ENCODE measurements around the gene FREM2. TPM values are rescaled to one million over a fixed set of nuclear protein-coding genes. Genes with fewer than 3 reads are reported as not detected.

FREM2 gene
- total RNA-seq, 4 donors from 2014 or later: 0.06 to 0.19 (median 0.13) TPM; not detected in 1

DNA sequence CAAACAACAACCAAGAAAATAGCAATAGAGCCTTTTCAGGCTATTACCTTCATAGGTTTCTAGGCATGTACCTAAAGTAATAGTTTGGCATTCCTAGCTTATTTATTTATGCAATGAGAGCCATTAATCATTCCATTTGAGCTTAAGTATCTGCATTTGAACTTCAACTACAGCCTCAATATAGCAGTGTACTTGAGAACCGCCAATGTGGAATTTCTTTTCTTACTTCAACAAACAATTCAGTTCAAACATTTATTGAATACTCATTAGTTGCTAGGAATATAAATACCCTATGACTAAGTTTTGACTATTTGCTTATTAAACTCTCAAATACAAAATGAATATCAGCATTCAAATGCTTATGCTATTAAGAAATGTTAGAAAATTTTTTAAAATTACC is 38.0 kb upstream of the FREM2 start:
- no peak for TF ChIP-seq POLR2A (IDR thresholded peaks at IDR 0.05)
- Histone ChIP-seq H3K27ac (no peak overlapping the region), H3K9me3 (no peaks in the 10 kb centered on the region), H3K4me3 (no peak overlapping the region), H3K36me3 (no peaks in the 10 kb centered on the region), H3K27me3 (no peaks in the 10 kb centered on the region), H3K4me1 (no peaks in the 10 kb centered on the region)
- 68 to 72% methylated on average over 1 of the region's 1 CpG for WGBS, 2 donors
- no peak for DNase-seq
- intact Hi-C loops (cut with DNase I): no loop called here

GRCh38 chr13:38656699-38657098 is 30.2 kb upstream of the FREM2 start:
- no peaks in the 10 kb centered on the region for H3K4me1 ChIP-seq
- no peak for DNase-seq
- no peaks in the 10 kb centered on the region for H3K36me3 ChIP-seq
- WGBS, 2 donors: 64 to 77% methylated on average over 2 of the region's 2 CpGs
- intact Hi-C loops (cut with DNase I): no loop called here
- no peak overlapping the region for H3K27ac ChIP-seq
- no peaks in the 10 kb centered on the region for H3K27me3 ChIP-seq
- TF ChIP-seq, protein P1, sequence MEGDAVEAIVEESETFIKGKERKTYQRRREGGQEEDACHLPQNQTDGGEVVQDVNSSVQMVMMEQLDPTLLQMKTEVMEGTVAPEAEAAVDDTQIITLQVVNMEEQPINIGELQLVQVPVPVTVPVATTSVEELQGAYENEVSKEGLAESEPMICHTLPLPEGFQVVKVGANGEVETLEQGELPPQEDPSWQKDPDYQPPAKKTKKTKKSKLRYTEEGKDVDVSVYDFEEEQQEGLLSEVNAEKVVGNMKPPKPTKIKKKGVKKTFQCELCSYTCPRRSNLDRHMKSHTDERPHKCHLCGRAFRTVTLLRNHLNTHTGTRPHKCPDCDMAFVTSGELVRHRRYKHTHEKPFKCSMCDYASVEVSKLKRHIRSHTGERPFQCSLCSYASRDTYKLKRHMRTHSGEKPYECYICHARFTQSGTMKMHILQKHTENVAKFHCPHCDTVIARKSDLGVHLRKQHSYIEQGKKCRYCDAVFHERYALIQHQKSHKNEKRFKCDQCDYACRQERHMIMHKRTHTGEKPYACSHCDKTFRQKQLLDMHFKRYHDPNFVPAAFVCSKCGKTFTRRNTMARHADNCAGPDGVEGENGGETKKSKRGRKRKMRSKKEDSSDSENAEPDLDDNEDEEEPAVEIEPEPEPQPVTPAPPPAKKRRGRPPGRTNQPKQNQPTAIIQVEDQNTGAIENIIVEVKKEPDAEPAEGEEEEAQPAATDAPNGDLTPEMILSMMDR (IDR thresholded peaks at IDR 0.05): no peak
- no peak for TF ChIP-seq POLR2A (IDR thresholded peaks at IDR 0.05)
- H3K9me3 ChIP-seq: no peaks in the 10 kb centered on the region
- no peak overlapping the region for H3K4me3 ChIP-seq

DNA sequence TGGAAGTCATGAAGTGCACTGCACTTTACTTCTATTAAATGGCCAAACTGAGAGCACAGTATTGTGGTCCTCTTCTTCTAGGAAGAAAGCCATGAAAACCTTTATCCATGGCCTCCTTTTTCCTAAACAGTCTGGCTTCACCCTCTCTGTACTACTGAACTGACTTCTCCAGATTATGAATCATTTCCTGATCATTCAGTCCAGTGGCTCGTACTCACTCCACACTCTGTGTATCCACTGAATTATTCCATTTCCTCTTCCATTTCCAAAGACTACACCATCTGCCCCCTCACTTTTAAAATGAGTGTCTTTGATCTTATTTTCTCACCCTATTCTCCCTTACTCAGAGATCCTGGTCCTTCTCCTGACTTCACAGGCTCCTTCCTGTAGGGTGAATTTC is 29.7 kb upstream of the FREM2 start:
- WGBS, 2 donors: 19 to 35% methylated on average over 1 of the region's 1 CpG
- no peaks in the 10 kb centered on the region for H3K4me1 ChIP-seq
- intact Hi-C loops (cut with DNase I): no loop called here

GRCh38 chr13:38658906-38659305 is 28.0 kb upstream of the FREM2 start:
- no peak overlapping the region for H3K4me3 ChIP-seq
- H3K27me3 ChIP-seq: no peaks in the 10 kb centered on the region
- H3K4me1 ChIP-seq: no peaks in the 10 kb centered on the region
- no peak for DNase-seq
- H3K36me3 ChIP-seq: no peaks in the 10 kb centered on the region
- TF ChIP-seq, protein P1 (IDR thresholded peaks at IDR 0.05): no peak
- no peak for TF ChIP-seq POLR2A (IDR thresholded peaks at IDR 0.05)
- H3K9me3 ChIP-seq: no peaks in the 10 kb centered on the region
- intact Hi-C loops (cut with DNase I): no loop called here
- 48 to 72% methylated on average over 1 of the region's 1 CpG for WGBS, 2 donors
- no peak overlapping the region for H3K27ac ChIP-seq

More for the DNA sequence above, 29.7 kb upstream of the FREM2 start:
- Histone ChIP-seq H3K4me3 (no peak overlapping the region), H3K36me3 (no peaks in the 10 kb centered on the region), H3K9me3 (no peaks in the 10 kb centered on the region), H3K27ac (no peak overlapping the region), H3K27me3 (no peaks in the 10 kb centered on the region)
- DNase-seq: no peak
- TF ChIP-seq, protein P1 (IDR thresholded peaks at IDR 0.05): no peak
- TF ChIP-seq POLR2A (IDR thresholded peaks at IDR 0.05): no peak

DNA sequence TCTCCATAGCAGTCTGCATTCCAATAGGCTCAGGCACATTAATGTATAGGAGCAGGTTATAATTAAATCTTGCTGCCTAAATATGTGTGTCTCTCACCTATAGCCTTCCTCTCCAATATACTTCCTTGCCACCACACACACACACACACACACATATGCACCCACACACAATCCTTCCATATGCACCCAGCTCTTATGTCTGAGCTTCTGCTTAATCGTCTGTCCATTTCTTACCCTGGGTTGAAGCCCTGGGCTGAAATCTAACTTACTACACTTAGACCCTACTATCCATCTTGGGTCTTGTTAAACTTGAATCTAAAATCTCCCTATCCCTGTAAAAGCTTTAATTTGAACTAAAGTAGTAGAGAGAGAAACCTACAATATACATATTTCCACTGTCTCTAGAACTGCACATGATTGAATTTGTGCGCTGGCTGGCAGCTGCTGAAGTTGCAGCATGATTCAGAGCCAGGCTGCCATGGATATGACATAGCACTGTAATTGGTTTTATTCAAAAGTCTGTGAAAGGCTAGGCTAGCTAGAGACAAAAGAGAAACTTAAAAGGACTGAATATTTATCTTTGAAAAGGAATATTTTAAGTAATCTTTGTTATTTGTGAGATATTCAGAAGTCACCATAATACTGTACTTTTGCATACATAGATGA is 25.7 kb upstream of the FREM2 start:
- no peaks in the 10 kb centered on the region for H3K4me1 ChIP-seq
- no peak for TF ChIP-seq POLR2A (IDR thresholded peaks at IDR 0.05)
- TF ChIP-seq, protein P1 (IDR thresholded peaks at IDR 0.05): no peak
- no peaks in the 10 kb centered on the region for H3K36me3 ChIP-seq
- no peak overlapping the region for H3K27ac ChIP-seq
- intact Hi-C loops (cut with DNase I): no loop called here
- H3K9me3 ChIP-seq: no peaks in the 10 kb centered on the region
- H3K4me3 ChIP-seq: no peak overlapping the region
- no peak for DNase-seq
- H3K27me3 ChIP-seq: no peaks in the 10 kb centered on the region
- 76 to 79% methylated on average over 2 of the region's 2 CpGs for WGBS, 2 donors

- H3K4me1 ChIP-seq: no peaks in the 10 kb centered on the region
- no peak for DNase-seq
- 40 to 44% methylated on average over 2 of the region's 2 CpGs for WGBS, 2 donors
- H3K36me3 ChIP-seq: no peaks in the 10 kb centered on the region
- TF ChIP-seq, protein P1 (IDR thresholded peaks at IDR 0.05): no peak
- no peak for TF ChIP-seq POLR2A (IDR thresholded peaks at IDR 0.05)
- no peak overlapping the region for H3K4me3 ChIP-seq
- intact Hi-C loops (cut with DNase I): no loop called here
- no peak overlapping the region for H3K27ac ChIP-seq
- H3K27me3 ChIP-seq: no peaks in the 10 kb centered on the region
- H3K9me3 ChIP-seq: no peaks in the 10 kb centered on the region
Measured at GRCh38 chr13:38662362-38662761, 24.5 kb upstream of the FREM2 start.

Measured in esophagus squamous epithelium (tissue), 5 donors.